Muscle layer of duodenum (tissue), 2 donors: ENCODE measurements around the gene RTL5.
"Not testable (repeated sequence)": the region's sequence is repeated elsewhere in the genome, so short reads cannot be mapped to it uniquely, and the experiment has no call there.

Experiments used
- H3K27ac ChIP-seq: one replicate; pipeline ENCODE4 v1.7.0; 2013; ENCODE audit warnings: mild to moderate bottlenecking, low read length
- H3K27me3 ChIP-seq: one replicate; pipeline ENCODE4 v1.7.0; 2013; ENCODE audit warnings: low read depth, mild to moderate bottlenecking, control low read depth, low read length
- H3K36me3 ChIP-seq, 2 donors: one replicate each; pipeline ENCODE4 v1.7.0; 2013; ENCODE audit warnings: low read length in 2 of 2, control low read depth in 1 of 2, mild to moderate bottlenecking in 1 of 2; ENCODE audit not compliant: insufficient read depth in 2 of 2, control insufficient read depth in 1 of 2
- H3K4me1 ChIP-seq, 2 donors: one replicate each; pipeline ENCODE4 v1.7.0; 2013; ENCODE audit warnings: low read length in 2 of 2, mild to moderate bottlenecking in 2 of 2, control low read depth in 1 of 2, moderate library complexity in 1 of 2; ENCODE audit not compliant: insufficient read depth in 2 of 2, control insufficient read depth in 1 of 2
- H3K4me3 ChIP-seq, 2 donors: one replicate each; pipeline ENCODE4 v1.7.0; 2013; ENCODE audit warnings: low read length in 2 of 2, low read depth in 1 of 2, mild to moderate bottlenecking in 1 of 2
- H3K9me3 ChIP-seq, 2 donors: one replicate each; pipeline ENCODE4 v1.7.0; 2013; ENCODE audit warnings: low read length in 2 of 2, control low read depth in 1 of 2, mild to moderate bottlenecking in 1 of 2; ENCODE audit not compliant: control insufficient read depth in 1 of 2
- donor health status: healthy.

RTL5 gene

DNA sequence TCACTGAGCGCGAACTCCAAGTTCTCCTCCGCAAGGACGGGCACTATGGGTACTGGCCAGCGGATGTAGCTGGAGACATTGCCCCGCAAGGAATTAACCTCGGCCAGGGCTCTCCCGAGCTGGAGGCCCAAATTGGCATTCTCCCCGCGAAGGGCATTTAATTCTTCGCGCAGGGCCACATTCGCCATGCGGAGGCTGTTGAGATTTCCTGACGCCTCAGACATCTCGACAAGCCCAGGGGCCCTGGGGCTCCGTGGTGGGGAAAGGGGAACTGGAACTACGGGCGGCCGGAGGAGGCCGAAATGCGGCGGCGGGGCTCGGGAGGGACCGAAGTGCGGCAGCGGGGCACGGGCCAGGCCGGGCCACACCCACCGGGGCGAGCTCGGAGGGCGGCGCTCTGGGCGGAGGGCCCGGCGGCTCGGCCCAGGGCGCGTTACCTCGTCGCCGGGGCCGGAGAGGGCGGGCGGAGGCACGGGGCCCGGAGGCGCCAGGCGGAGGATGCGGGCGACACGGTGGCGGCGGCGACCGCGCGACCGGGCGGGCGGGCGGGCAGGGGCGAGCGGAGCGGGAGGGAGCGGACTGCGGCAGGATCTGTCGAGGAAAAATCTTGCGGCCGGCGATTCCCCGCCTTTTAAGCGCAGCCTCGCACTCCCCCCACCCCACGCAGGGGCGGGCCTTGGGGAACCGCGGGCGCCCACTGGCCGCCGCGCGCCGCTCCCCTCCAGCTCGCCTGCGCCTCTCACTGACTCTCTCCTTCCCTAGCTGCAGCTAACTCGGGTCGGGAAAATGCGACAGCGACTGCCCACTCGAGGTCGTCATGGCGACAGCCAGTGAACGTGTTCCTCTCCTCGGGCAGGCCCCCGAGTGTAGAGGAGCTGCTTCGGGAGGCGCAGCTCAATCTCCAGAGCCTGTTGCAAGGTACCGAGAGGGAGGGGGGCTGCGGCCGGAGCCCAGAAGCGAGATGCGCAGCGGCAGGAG is at the start of gene RTL5:
Gene RTL5 (minus strand): TSS at position 599 of the 978 bp plus-strand sequence.
- no peak within 1 kb of the TSS for H3K27ac ChIP-seq
- H3K27me3 ChIP-seq = no peaks in the 10 kb centered on the region
- H3K9me3 ChIP-seq = no peaks in the 10 kb centered on the region
- peaks cover 3 to 31% of the 10 kb centered on the region in 2 donors for H3K4me1 ChIP-seq
- peak within 1 kb of the TSS in 1 of 2 donors; percentile 56 for H3K4me3 ChIP-seq
- no peaks in the 10 kb centered on the region for H3K36me3 ChIP-seq

DNA sequence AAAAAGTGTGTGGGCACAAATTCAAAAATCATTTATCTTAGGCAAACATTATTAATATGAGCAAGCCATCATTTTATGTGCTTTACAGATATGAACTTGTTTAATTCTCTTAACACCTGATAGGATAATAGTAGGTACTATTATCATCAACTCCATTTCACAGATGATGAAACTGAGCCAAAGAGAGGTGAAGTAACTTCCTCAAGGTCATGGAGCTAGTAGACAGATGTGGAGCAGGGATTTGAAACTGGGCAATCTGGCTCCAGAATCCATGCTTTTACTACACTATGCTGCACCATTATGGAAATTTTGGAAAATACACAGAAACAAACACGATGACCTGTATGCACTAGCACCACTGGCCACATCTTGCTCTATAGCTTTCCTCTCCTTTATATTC is 48.8 kb upstream of the RTL5 start:
- Histone ChIP-seq H3K4me1 (peaks cover 3 to 17% of the 10 kb centered on the region in 2 donors), H3K27ac (peak overlapping the region; percentile 63), H3K36me3 (no peaks in the 10 kb centered on the region), H3K9me3 (no peaks in the 10 kb centered on the region), H3K4me3 (peak overlapping the region; percentile 71 to 96), H3K27me3 (no peaks in the 10 kb centered on the region)

- H3K27ac ChIP-seq = no peak overlapping the region
- H3K9me3 ChIP-seq = no peaks in the 10 kb centered on the region
- peaks cover 0 to 6% of the 10 kb centered on the region in 2 donors for H3K4me1 ChIP-seq
- no peak overlapping the region for H3K4me3 ChIP-seq
- no peaks in the 10 kb centered on the region for H3K27me3 ChIP-seq
- H3K36me3 ChIP-seq = no peaks in the 10 kb centered on the region
Measured at GRCh38 chrX:72176981-72177380, 45.3 kb upstream of the RTL5 start.

- H3K4me1 ChIP-seq, H3K9me3 ChIP-seq, H3K36me3 ChIP-seq, H3K4me3 ChIP-seq, H3K27ac ChIP-seq, H3K27me3 ChIP-seq: not testable (repeated sequence)
Measured at GRCh38 chrX:72176289-72176688, 44.6 kb upstream of the RTL5 start.

GRCh38 chrX:72169008-72169728 is 37.5 kb upstream of the RTL5 start:
- H3K27ac ChIP-seq = no peak overlapping the region
- no peaks in the 10 kb centered on the region for H3K9me3 ChIP-seq
- H3K36me3 ChIP-seq = no peaks in the 10 kb centered on the region
- H3K27me3 ChIP-seq = no peaks in the 10 kb centered on the region
- no peak overlapping the region for H3K4me3 ChIP-seq
- no peaks in the 10 kb centered on the region for H3K4me1 ChIP-seq

DNA sequence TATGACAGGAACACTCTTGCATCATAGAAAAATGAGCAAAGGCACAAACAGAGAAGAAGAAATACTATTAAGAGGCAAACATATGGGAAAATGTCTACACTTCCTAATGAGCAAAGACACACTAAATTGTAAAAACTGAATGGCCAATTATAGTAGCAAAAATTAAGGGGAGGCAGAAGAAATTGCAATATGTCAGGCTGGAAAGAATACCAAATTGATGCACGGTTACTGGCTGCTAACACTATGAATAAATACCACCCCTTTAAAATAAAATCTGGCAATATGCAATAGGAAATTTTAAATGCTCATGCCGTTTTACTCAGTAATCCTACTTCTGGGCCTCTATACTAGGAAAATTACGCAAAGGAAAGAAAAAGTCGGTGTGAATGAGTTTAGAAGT is 33.8 kb upstream of the RTL5 start:
- Histone ChIP-seq H3K4me3 (no peak overlapping the region), H3K9me3 (no peaks in the 10 kb centered on the region), H3K27ac (no peak overlapping the region), H3K4me1 (no peaks in the 10 kb centered on the region), H3K27me3 (no peaks in the 10 kb centered on the region), H3K36me3 (no peaks in the 10 kb centered on the region)

DNA sequence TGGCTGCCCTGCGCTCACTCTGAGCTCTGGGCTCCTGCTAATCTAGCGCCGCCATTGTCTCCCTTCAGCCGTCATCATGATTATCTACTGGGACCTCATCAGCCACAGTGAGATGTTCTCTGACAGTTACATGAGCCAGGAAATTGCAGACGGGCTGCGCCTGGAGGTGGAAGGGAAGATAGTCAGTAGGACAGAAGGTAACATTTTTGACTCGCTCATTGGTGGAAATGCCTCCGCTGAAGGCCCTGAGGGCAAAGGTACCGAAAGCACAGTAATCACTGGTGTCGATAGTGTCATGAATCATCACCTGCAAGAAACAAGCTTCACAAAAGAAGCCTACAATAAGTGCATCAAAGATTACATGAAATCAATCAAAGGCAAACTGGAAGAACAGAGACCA is 28.1 kb upstream of the RTL5 start:
- no peaks in the 10 kb centered on the region for H3K4me1 ChIP-seq
- no peaks in the 10 kb centered on the region for H3K36me3 ChIP-seq
- no peaks in the 10 kb centered on the region for H3K27me3 ChIP-seq
- no peak overlapping the region for H3K27ac ChIP-seq
- H3K9me3 ChIP-seq = no peaks in the 10 kb centered on the region
- H3K4me3 ChIP-seq = no peak overlapping the region

DNA sequence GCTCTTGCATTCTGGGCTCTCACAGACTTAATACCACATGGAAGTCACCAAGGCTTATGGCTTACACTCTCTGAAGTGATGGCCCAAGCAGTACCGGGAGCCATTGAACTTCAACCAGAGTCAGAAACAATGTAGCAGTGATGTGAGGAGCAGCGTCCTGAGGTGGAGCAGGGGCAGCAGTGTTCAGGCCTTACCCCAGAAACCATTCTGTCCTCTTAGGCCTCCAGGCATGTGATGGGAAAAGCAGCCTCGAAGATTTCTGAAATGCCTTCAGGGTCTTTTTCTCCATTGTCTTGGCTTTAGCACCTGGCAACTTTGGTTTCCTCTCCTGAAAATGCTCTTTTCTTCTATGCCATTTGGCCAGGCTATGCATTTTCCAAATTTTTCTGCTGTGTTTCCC is 27.1 kb upstream of the RTL5 start:
- no peaks in the 10 kb centered on the region for H3K4me1 ChIP-seq
- H3K27ac ChIP-seq = no peak overlapping the region
- no peak overlapping the region for H3K4me3 ChIP-seq
- no peaks in the 10 kb centered on the region for H3K36me3 ChIP-seq
- no peaks in the 10 kb centered on the region for H3K9me3 ChIP-seq
- H3K27me3 ChIP-seq = no peaks in the 10 kb centered on the region

GRCh38 chrX:72146527-72146926 is 14.8 kb upstream of the RTL5 start:
- Histone ChIP-seq H3K4me1 (no peaks in the 10 kb centered on the region), H3K27me3 (no peaks in the 10 kb centered on the region), H3K36me3 (peaks cover 0 to 4% of the 10 kb centered on the region in 2 donors), H3K4me3 (no peak overlapping the region), H3K9me3 (no peaks in the 10 kb centered on the region), H3K27ac (no peak overlapping the region)

- H3K9me3 ChIP-seq = no peaks in the 10 kb centered on the region
- no peaks in the 10 kb centered on the region for H3K27me3 ChIP-seq
- no peak overlapping the region for H3K27ac ChIP-seq
- no peak overlapping the region for H3K4me3 ChIP-seq
- H3K4me1 ChIP-seq = no peaks in the 10 kb centered on the region
- H3K36me3 ChIP-seq = peaks cover 0 to 14% of the 10 kb centered on the region in 2 donors
Measured at GRCh38 chrX:72145181-72145580, 13.5 kb upstream of the RTL5 start.

- Histone ChIP-seq H3K4me1 (no peaks in the 10 kb centered on the region), H3K27me3 (no peaks in the 10 kb centered on the region), H3K9me3 (no peaks in the 10 kb centered on the region), H3K27ac (no peak overlapping the region), H3K36me3 (peaks cover under 1 to 30% of the 10 kb centered on the region in 2 donors), H3K4me3 (no peak overlapping the region)
Measured at GRCh38 chrX:72143609-72143907, 11.8 kb upstream of the RTL5 start.
